T-helper 2 cell treated with Interferon-gamma antibody and Interleukin-4, amounts not matched to agents 5 μg/mL and 100 μg/mL, for 36 hours (primary cell): ENCODE measurements around the gene WDR81.
"Not testable (repeated sequence)": the region's sequence is repeated elsewhere in the genome, so short reads cannot be mapped to it uniquely, and the experiment has no call there.

Experiments used
- DNase-seq: peaks from one replicate; pipeline ENCODE4 v3.0.0; 2021; ENCODE audit warnings: low spot score
- H3K27ac Mint-ChIP-seq: one replicate; pipeline ENCODE4 v1.8.0; 2021; ENCODE audit warnings: mild to moderate bottlenecking, mixed read lengths
- H3K27me3 Mint-ChIP-seq: one replicate; pipeline ENCODE4 v1.8.0; 2021; ENCODE audit warnings: low read depth, mixed read lengths
- H3K36me3 Mint-ChIP-seq: one replicate; pipeline ENCODE4 v1.8.0; 2021; ENCODE audit warnings: low read depth, mixed read lengths
- H3K4me1 Mint-ChIP-seq: one replicate; pipeline ENCODE4 v1.8.0; 2021; ENCODE audit warnings: low read depth, mixed read lengths
- H3K4me3 Mint-ChIP-seq: one replicate; pipeline ENCODE4 v1.8.0; 2022; ENCODE audit warnings: mild to moderate bottlenecking, moderate library complexity, mixed read lengths
- H3K9me3 Mint-ChIP-seq: one replicate; pipeline ENCODE4 v1.8.0; 2021; ENCODE audit warnings: mixed read lengths

Gene WDR81

DNA sequence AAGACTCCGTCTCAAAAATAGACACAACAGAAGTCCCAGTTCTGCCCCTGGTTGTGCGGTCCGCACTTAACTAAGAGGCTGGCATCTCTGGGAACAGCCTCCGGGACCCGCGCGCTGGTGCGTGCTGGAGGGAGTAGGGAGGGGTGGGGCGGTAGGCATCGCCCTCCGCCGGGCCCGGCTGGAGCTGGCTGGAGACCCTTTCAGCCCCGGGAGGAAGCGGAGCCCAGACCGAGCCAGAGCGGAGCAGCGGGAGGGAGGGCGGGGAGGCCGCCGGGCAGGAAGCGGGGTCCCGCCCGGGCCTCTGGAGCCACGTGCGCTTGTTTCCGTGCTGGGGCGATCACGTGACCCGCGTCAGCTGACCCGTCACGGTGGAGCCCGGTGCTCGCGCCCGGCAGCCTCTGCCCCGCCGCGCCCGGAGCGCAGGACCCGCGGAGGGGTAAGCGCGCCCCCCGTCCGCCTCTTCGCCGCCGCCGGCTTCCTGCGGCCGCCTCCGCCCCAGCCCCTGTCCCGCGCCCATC, at the start of gene WDR81:
Gene WDR81, plus strand, starts transcription at position 354 of the 518 bp plus-strand sequence. CDS start 256 bp downstream, outside the sequence.
- peak; percentile 89 for DNase-seq
- peak within 1 kb of the TSS; percentile 80 for H3K4me3 Mint-ChIP-seq
- H3K4me1 Mint-ChIP-seq = peaks cover 23% of the 10 kb centered on the region
- H3K36me3 Mint-ChIP-seq = peaks cover 13% of the 10 kb centered on the region
- H3K27ac Mint-ChIP-seq = peak within 1 kb of the TSS; percentile 71
- H3K27me3 Mint-ChIP-seq = no peaks in the 10 kb centered on the region
- no peaks in the 10 kb centered on the region for H3K9me3 Mint-ChIP-seq

DNA sequence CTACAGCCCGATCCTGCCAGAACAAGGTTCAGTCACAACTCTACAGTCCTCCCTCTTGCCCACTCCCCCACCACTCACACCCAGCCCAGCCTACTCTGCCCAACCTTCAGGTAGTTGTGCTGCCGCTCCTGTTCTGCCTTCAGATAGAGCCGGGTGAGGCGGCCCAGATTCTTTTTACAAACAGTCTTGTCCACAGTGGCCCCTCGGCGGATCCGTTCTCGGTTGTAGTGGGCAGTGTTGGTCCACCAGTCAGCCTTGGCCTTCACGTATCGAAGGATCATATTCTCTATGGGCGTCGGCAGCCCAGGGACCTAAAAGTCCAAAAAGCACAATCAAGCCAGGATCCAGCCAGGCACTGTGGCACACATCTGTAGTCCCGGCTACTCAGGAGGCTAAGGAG, 48.1 kb upstream of the WDR81 start:
- H3K9me3 Mint-ChIP-seq = no peaks in the 10 kb centered on the region
- DNase-seq = no peak
- no peaks in the 10 kb centered on the region for H3K27me3 Mint-ChIP-seq
- H3K36me3 Mint-ChIP-seq = peaks cover 81% of the 10 kb centered on the region
- H3K4me1 Mint-ChIP-seq = peaks cover 2% of the 10 kb centered on the region
- H3K27ac Mint-ChIP-seq = no peak overlapping the region
- H3K4me3 Mint-ChIP-seq = no peak overlapping the region

DNA sequence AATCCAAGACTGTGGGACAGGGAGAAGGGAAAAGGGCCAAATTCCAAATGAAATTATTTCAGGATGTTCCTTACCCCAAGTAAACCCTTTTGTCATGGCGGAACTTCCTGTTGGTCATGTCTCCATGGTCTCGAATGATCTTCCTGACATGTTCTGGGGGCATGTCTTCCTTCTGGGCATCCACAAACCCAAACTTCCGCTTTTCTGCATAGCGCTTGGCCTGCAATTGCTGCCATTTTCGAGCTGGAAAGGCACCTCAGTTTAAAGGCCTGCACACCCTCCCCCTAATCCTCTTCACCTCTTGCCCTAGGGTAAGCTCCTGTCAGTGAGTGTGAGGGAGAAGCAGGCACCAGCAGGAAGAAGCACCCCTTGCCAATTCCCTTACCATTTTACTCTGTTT, 41.0 kb upstream of the WDR81 start:
- peaks cover 57% of the 10 kb centered on the region for H3K36me3 Mint-ChIP-seq

GRCh38 chr17:1684378-1685189, 39.9 kb upstream of the WDR81 start, which contains the start of gene PRPF8:
TSS of gene PRPF8 (minus strand) at chr17:1684867. CDS start at chr17:1684571, 296 bp downstream.
- DNase-seq = peak; percentile 98
- no peaks in the 10 kb centered on the region for H3K9me3 Mint-ChIP-seq
- peaks cover 24% of the 10 kb centered on the region for H3K4me1 Mint-ChIP-seq
- peaks cover 46% of the 10 kb centered on the region for H3K36me3 Mint-ChIP-seq
- H3K27me3 Mint-ChIP-seq = no peaks in the 10 kb centered on the region
- peak within 1 kb of the TSS; percentile 99 for H3K4me3 Mint-ChIP-seq
- H3K27ac Mint-ChIP-seq = peak within 1 kb of the TSS; percentile 96

More for the DNA sequence above, 41.0 kb upstream of the WDR81 start:
- peaks cover 24% of the 10 kb centered on the region for H3K4me1 Mint-ChIP-seq
- peak overlapping the region; percentile 96 for H3K27ac Mint-ChIP-seq
- H3K27me3 Mint-ChIP-seq = no peaks in the 10 kb centered on the region
- no peaks in the 10 kb centered on the region for H3K9me3 Mint-ChIP-seq
- no peak for DNase-seq
- H3K4me3 Mint-ChIP-seq = peak overlapping the region; percentile 99

GRCh38 chr17:1686086-1686485, 38.4 kb upstream of the WDR81 start:
- Mint-ChIP-seq H3K9me3 (no peaks in the 10 kb centered on the region), H3K4me3 (peak overlapping the region; percentile 27), H3K27me3 (no peaks in the 10 kb centered on the region), H3K27ac (peak overlapping the region; percentile 11), H3K36me3 (peaks cover 31% of the 10 kb centered on the region), H3K4me1 (peaks cover 27% of the 10 kb centered on the region)
- DNase-seq = no peak

DNA sequence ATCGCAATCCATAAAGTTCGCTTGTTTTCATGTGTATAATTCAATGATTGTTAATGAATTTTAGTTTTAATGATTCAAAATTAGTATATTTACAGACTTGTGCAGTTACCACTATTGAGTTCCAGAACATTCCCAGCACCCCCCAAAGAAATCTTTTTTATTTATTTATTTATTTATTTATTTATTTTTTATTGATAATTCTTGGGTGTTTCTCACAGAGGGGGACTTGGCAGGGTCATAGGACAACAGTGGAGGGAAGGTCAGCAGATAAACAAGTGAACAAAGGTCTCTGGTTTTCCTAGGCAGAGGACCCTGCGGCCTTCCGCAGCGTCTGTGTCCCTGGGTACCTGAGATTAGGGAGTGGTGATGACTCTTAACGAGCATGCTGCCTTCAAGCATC, 36.1 kb upstream of the WDR81 start:
- H3K27me3 Mint-ChIP-seq, H3K27ac Mint-ChIP-seq, H3K9me3 Mint-ChIP-seq, H3K4me3 Mint-ChIP-seq, DNase-seq: not testable (repeated sequence)
- Mint-ChIP-seq H3K4me1 (peaks cover 15% of the 10 kb centered on the region), H3K36me3 (peaks cover 11% of the 10 kb centered on the region)

- H3K27me3 Mint-ChIP-seq = peaks cover 5% of the 10 kb centered on the region
- DNase-seq = no peak
- no peaks in the 10 kb centered on the region for H3K36me3 Mint-ChIP-seq
- no peak overlapping the region for H3K4me3 Mint-ChIP-seq
- H3K9me3 Mint-ChIP-seq = no peaks in the 10 kb centered on the region
- H3K4me1 Mint-ChIP-seq = peaks cover 3% of the 10 kb centered on the region
- H3K27ac Mint-ChIP-seq = no peak overlapping the region
Observed at GRCh38 chr17:1690544-1691221, 33.8 kb upstream of the WDR81 start.

DNA sequence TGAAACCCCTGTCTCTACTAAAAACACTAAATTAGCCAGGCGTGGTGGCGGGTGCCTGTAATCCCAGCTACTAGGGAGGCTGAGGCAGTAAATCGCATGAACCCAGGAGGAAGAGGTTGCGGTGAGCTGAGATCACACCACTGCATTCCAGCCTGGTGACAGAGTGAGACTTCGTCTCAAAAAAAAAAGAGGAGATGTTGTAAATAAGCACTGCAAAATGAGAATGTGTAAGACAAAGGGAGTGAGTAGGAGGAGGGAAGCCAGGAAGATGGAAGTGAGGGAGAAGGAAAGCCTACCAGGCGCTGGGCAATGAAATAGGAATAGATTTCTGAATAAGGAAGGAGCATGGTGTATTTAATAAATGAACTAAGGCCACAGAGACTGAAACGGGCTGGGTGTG, 31.2 kb upstream of the WDR81 start:
- Mint-ChIP-seq H3K4me1 (peaks cover 3% of the 10 kb centered on the region), H3K36me3 (no peaks in the 10 kb centered on the region), H3K27ac (no peak overlapping the region), H3K27me3 (peaks cover 5% of the 10 kb centered on the region), H3K9me3 (no peaks in the 10 kb centered on the region), H3K4me3 (no peak overlapping the region)
- DNase-seq = no peak

GRCh38 chr17:1695365-1695764, 29.1 kb upstream of the WDR81 start:
- Mint-ChIP-seq H3K9me3 (no peaks in the 10 kb centered on the region), H3K27ac (no peak overlapping the region), H3K27me3 (peaks cover 5% of the 10 kb centered on the region), H3K4me1 (peaks cover 3% of the 10 kb centered on the region), H3K36me3 (no peaks in the 10 kb centered on the region), H3K4me3 (no peak overlapping the region)
- DNase-seq = no peak

DNA sequence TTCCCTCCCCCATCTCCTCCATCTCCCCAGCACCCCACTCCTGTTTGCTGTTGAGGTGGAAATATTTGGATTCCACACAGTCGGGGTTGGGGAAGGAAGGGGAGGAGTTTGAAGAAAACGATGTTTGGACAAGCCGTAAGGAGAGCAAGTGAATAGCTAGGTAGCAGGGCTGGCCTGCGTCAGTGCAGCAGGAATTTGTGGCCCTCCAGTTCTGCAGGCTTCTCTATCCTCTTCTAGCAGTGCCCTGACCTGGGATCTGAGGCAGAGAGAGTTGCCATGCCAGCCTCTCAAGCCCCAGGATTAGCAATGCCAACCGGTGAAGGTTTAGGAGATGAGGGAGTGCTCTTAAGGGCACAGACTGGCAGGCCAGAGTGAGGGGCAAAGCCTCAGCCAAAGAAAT, 26.8 kb upstream of the WDR81 start:
- Mint-ChIP-seq H3K36me3 (no peaks in the 10 kb centered on the region), H3K4me1 (no peaks in the 10 kb centered on the region), H3K27ac (no peak overlapping the region), H3K27me3 (peaks cover 3% of the 10 kb centered on the region), H3K9me3 (no peaks in the 10 kb centered on the region), H3K4me3 (no peak overlapping the region)
- no peak for DNase-seq

- H3K27me3 Mint-ChIP-seq, H3K27ac Mint-ChIP-seq, H3K4me3 Mint-ChIP-seq, H3K9me3 Mint-ChIP-seq, H3K36me3 Mint-ChIP-seq, DNase-seq, H3K4me1 Mint-ChIP-seq: not testable (repeated sequence)
Observed at GRCh38 chr17:1699891-1700290, 24.6 kb upstream of the WDR81 start.

- peaks cover 7% of the 10 kb centered on the region for H3K4me1 Mint-ChIP-seq
- no peak overlapping the region for H3K4me3 Mint-ChIP-seq
- H3K36me3 Mint-ChIP-seq = no peaks in the 10 kb centered on the region
- no peaks in the 10 kb centered on the region for H3K9me3 Mint-ChIP-seq
- no peak for DNase-seq
- no peak overlapping the region for H3K27ac Mint-ChIP-seq
- peaks cover 25% of the 10 kb centered on the region for H3K27me3 Mint-ChIP-seq
Observed at GRCh38 chr17:1703063-1703462, 21.4 kb upstream of the WDR81 start.

- peaks cover 32% of the 10 kb centered on the region for H3K27me3 Mint-ChIP-seq
- H3K27ac Mint-ChIP-seq = no peak overlapping the region
- no peak overlapping the region for H3K4me3 Mint-ChIP-seq
- peaks cover 7% of the 10 kb centered on the region for H3K4me1 Mint-ChIP-seq
- no peaks in the 10 kb centered on the region for H3K9me3 Mint-ChIP-seq
- no peaks in the 10 kb centered on the region for H3K36me3 Mint-ChIP-seq
- DNase-seq = no peak
Observed at GRCh38 chr17:1705004-1705403, 19.5 kb upstream of the WDR81 start.

DNA sequence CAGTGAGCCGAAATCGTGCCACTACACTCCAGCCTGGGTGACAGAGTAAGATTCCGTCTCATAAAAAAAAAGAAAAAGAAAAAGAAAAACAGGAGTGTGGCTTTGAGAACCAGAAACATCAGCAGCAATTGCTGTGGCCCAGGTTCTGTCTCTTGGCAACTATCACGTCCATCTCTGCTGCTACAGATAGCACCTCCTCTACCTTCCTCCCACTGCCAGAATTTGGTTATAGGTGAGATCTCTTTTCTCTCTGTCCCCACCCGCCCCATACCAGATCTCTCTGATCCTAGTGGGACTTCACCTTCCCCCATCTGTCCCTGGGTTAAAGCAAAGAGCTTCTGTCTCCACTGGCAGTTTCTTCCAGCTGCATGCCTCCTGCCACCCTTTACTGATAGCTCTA, 17.4 kb upstream of the WDR81 start:
- Mint-ChIP-seq H3K27me3 (peaks cover 48% of the 10 kb centered on the region), H3K27ac (peak overlapping the region; percentile 31)

More for the DNA sequence above, 17.4 kb upstream of the WDR81 start:
- peak overlapping the region; percentile 38 for H3K4me3 Mint-ChIP-seq
- H3K4me1 Mint-ChIP-seq = peaks cover 7% of the 10 kb centered on the region
- H3K9me3 Mint-ChIP-seq = no peaks in the 10 kb centered on the region
- peaks cover 3% of the 10 kb centered on the region for H3K36me3 Mint-ChIP-seq
- DNase-seq = no peak
